ENCODE results near the gene EFCAB14. TPM values are rescaled to one million over a fixed set of nuclear protein-coding genes. Genes with fewer than 3 reads are reported as not detected.

Gene EFCAB14
- total RNA-seq, 1 experiment from 2014 or later, result 86.8 TPM

GRCh38 chr1:46646844-46647243 is 72.1 kb downstream of the EFCAB14 start:
- intact Hi-C loops (cut with micrococcal nuclease; ENCODE audit: unreplicated experiment), result no loop called here
- Histone ChIP-seq H3K27me3 (ENCODE audit: control insufficient read depth, insufficient read depth, low read length) (no peaks in the 10 kb centered on the region), H3K36me3 (ENCODE audit: control insufficient read depth, insufficient read depth, low read length) (no peaks in the 10 kb centered on the region), H3K4me1 (ENCODE audit: control insufficient read depth, insufficient read depth, low read length) (peaks cover 29% of the 10 kb centered on the region), H3K4me3 (ENCODE audit: low read depth in 2 of 2, low read length in 2 of 2) (no peak overlapping the region), H3K9me3 (ENCODE audit: control insufficient read depth, insufficient read depth, low read depth, low read length) (no peaks in the 10 kb centered on the region), H3K27ac (ENCODE audit: low read length) (peak overlapping the region; percentile 30; the same call in 1 of the 2 replicates)
- POLR2A ChIA-PET, result interaction anchor here (0.6 kb wide), 1 partner anchor 21 kb away, joined by 4 read pairs; no protein-coding TSS in a partner anchor
- BruUV-seq (replicated peaks), result no TSS peak
- TF ChIP-seq TCF7L2 (IDR thresholded peaks at IDR 0.05; ENCODE audit: low read depth, low read length) (no peak), POLR2AphosphoS5 (IDR thresholded peaks at IDR 0.05; ENCODE audit: low read depth, low read length) (no peak), SIN3A (IDR thresholded peaks at IDR 0.05; ENCODE audit: borderline replicate concordance, insufficient read depth, low read depth, low read length) (no peak)
- TF ChIP-seq, protein P1, sequence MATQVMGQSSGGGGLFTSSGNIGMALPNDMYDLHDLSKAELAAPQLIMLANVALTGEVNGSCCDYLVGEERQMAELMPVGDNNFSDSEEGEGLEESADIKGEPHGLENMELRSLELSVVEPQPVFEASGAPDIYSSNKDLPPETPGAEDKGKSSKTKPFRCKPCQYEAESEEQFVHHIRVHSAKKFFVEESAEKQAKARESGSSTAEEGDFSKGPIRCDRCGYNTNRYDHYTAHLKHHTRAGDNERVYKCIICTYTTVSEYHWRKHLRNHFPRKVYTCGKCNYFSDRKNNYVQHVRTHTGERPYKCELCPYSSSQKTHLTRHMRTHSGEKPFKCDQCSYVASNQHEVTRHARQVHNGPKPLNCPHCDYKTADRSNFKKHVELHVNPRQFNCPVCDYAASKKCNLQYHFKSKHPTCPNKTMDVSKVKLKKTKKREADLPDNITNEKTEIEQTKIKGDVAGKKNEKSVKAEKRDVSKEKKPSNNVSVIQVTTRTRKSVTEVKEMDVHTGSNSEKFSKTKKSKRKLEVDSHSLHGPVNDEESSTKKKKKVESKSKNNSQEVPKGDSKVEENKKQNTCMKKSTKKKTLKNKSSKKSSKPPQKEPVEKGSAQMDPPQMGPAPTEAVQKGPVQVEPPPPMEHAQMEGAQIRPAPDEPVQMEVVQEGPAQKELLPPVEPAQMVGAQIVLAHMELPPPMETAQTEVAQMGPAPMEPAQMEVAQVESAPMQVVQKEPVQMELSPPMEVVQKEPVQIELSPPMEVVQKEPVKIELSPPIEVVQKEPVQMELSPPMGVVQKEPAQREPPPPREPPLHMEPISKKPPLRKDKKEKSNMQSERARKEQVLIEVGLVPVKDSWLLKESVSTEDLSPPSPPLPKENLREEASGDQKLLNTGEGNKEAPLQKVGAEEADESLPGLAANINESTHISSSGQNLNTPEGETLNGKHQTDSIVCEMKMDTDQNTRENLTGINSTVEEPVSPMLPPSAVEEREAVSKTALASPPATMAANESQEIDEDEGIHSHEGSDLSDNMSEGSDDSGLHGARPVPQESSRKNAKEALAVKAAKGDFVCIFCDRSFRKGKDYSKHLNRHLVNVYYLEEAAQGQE (IDR thresholded peaks at IDR 0.05; ENCODE audit: insufficient read depth in 1 of 2, low read depth in 2 of 2, low read length in 1 of 2), result no peak
- TF ChIP-seq, protein P2, sequence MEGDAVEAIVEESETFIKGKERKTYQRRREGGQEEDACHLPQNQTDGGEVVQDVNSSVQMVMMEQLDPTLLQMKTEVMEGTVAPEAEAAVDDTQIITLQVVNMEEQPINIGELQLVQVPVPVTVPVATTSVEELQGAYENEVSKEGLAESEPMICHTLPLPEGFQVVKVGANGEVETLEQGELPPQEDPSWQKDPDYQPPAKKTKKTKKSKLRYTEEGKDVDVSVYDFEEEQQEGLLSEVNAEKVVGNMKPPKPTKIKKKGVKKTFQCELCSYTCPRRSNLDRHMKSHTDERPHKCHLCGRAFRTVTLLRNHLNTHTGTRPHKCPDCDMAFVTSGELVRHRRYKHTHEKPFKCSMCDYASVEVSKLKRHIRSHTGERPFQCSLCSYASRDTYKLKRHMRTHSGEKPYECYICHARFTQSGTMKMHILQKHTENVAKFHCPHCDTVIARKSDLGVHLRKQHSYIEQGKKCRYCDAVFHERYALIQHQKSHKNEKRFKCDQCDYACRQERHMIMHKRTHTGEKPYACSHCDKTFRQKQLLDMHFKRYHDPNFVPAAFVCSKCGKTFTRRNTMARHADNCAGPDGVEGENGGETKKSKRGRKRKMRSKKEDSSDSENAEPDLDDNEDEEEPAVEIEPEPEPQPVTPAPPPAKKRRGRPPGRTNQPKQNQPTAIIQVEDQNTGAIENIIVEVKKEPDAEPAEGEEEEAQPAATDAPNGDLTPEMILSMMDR (IDR thresholded peaks at IDR 0.05), result no peak
- no peak for ATAC-seq
- DNase-seq (ENCODE audit: low read depth, low spot score), result no peak
- CTCF ChIA-PET, result no interaction called here
- in situ Hi-C loops (cut with HindIII; ENCODE audit: low pct_unique_long_range_greater_than_20kb, low sequenced_read_pairs), result no loop called here

DNA sequence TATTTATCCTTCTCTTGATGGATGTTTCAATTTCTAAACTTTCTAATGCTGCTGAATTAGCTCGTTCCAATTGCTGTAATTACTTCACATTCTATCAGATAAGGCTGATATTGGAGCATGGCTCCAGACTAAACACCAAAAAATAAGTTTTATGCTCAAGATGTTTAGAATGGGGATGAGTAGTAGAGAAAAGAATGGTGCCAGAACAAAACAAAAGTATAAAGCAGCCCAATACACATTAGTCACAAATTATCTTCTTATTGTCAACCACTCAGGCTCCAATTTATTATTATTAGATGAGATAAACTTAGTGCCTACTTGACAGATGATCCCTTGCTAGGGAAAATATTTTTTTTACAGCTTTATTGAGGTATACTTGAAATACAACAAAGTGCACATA is 72.6 kb downstream of the EFCAB14 start:
- DNase-seq (ENCODE audit: low read depth, low spot score) (no peak), ATAC-seq (no peak)
- Histone ChIP-seq H3K4me3 (ENCODE audit: low read depth in 2 of 2, low read length in 2 of 2) (no peak overlapping the region), H3K36me3 (ENCODE audit: control insufficient read depth, insufficient read depth, low read length) (no peaks in the 10 kb centered on the region), H3K9me3 (ENCODE audit: control insufficient read depth, insufficient read depth, low read depth, low read length) (no peaks in the 10 kb centered on the region), H3K27me3 (ENCODE audit: control insufficient read depth, insufficient read depth, low read length) (no peaks in the 10 kb centered on the region), H3K27ac (ENCODE audit: low read length) (peak overlapping the region; percentile 29; the same call in 1 of the 2 replicates), H3K4me1 (ENCODE audit: control insufficient read depth, insufficient read depth, low read length) (peaks cover 32% of the 10 kb centered on the region)
- intact Hi-C loops (cut with micrococcal nuclease; ENCODE audit: unreplicated experiment), result no loop called here
- ChIA-PET POLR2A (no interaction called here), CTCF (no interaction called here)
- in situ Hi-C loops (cut with HindIII; ENCODE audit: low pct_unique_long_range_greater_than_20kb, low sequenced_read_pairs), result no loop called here
- BruUV-seq (replicated peaks), result no TSS peak
- TF ChIP-seq, protein P2 (IDR thresholded peaks at IDR 0.05), result no peak
- TF ChIP-seq TCF7L2 (IDR thresholded peaks at IDR 0.05; ENCODE audit: low read depth, low read length) (no peak), SIN3A (IDR thresholded peaks at IDR 0.05; ENCODE audit: borderline replicate concordance, insufficient read depth, low read depth, low read length) (no peak), POLR2AphosphoS5 (IDR thresholded peaks at IDR 0.05; ENCODE audit: low read depth, low read length) (no peak)
- TF ChIP-seq, protein P1 (IDR thresholded peaks at IDR 0.05; ENCODE audit: insufficient read depth in 1 of 2, low read depth in 2 of 2, low read length in 1 of 2), result no peak

Measured in Panc1 (cell line).